Skeletal muscle satellite cell (primary cell): Measurements from ENCODE around the gene HLA-DRB5.

ENCODE experiments used
- small RNA-seq: library from RNA; depleted of rRNA; stranded (forward); fragments of <200 nt; gene quantifications from one replicate; pipeline ENCODE3, GENCODE V24; 2012

The HLA-DRB5 gene

Small RNAs within 50 kb of the gene (small RNA-seq; reads per million reads assigned to genes)
- gene RNU1-61P, result 0.21 reads per million
